GM18867 (cell line): Measurements from ENCODE around the gene NRP1.
A peak's percentile ranks its signal among the peaks of the same experiment; 100 is the strongest.

Experiments used
- ATAC-seq: cut with Tn5 transposase; IDR thresholded peaks from one replicate; pipeline ENCODE4 v1.9.1; 2021; ENCODE audit warnings: mild to moderate bottlenecking, moderate library complexity; ENCODE audit not compliant: unreplicated experiment

The NRP1 gene

GRCh38 chr10:33133557-33133956 is 200.9 kb downstream of the NRP1 start:
- ATAC-seq = no peak

GRCh38 chr10:33132626-33133025 is 201.8 kb downstream of the NRP1 start:
- ATAC-seq = peak; percentile 49

GRCh38 chr10:33129996-33130386 is 204.5 kb downstream of the NRP1 start:
- ATAC-seq = no peak

GRCh38 chr10:33129141-33129995 is 205.1 kb downstream of the NRP1 start:
- ATAC-seq = no peak

GRCh38 chr10:33127622-33128021 is 206.8 kb downstream of the NRP1 start:
- ATAC-seq = no peak
